ENCODE data around the gene RAB3IP.

The RAB3IP gene

DNA sequence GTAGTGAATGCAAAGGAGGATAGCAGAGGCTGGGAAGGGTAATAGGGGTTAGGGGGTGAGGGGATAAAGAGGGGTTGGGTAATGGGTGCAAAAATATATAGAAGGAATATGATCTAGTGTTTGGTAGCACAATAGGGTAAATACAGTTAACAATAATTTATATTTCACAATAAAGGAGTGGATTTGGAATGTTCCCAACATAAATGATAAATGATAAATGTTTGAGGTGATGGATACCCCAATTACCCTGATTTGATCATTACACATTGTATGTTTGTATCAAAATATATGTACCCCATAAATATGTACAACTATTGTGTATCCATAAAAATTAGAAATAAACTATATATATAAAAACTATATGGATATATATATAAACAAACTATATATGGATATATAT, 85.4 kb downstream of the RAB3IP start:
- no peak overlapping the region for H3K27ac ChIP-seq
- TF ChIP-seq, protein P1, sequence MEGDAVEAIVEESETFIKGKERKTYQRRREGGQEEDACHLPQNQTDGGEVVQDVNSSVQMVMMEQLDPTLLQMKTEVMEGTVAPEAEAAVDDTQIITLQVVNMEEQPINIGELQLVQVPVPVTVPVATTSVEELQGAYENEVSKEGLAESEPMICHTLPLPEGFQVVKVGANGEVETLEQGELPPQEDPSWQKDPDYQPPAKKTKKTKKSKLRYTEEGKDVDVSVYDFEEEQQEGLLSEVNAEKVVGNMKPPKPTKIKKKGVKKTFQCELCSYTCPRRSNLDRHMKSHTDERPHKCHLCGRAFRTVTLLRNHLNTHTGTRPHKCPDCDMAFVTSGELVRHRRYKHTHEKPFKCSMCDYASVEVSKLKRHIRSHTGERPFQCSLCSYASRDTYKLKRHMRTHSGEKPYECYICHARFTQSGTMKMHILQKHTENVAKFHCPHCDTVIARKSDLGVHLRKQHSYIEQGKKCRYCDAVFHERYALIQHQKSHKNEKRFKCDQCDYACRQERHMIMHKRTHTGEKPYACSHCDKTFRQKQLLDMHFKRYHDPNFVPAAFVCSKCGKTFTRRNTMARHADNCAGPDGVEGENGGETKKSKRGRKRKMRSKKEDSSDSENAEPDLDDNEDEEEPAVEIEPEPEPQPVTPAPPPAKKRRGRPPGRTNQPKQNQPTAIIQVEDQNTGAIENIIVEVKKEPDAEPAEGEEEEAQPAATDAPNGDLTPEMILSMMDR (IDR thresholded peaks at IDR 0.05) = no peak
- no peak for TF ChIP-seq ZFX (IDR thresholded peaks at IDR 0.05; ENCODE audit: borderline replicate concordance)

DNA sequence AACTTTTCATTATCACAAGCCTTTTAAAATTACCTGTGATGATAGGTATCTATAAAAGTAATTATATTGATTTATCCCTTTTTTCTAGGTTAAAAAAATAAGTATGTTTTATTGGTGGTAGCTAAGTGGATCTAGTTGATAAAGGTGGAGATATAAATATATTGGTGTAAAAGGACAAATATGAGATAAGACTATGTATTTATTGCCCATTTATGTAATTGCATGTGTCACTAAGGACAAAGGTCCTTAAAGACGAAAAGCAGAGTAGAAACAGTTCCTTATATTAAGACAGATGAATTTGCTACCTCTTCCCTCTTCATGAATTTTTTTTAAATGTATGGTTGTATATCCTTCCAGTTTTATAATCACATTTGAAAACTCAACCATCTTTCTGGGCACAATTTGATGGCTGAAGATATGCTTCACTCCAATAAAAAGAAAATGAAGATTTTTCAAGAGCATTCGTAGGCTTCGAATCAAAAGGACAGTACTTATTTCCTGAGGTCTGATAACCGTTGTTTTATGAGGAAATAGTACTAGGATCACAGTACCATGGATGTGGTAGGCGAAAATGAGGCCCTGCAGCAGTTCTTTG, 86.4 kb downstream of the RAB3IP start, which contains the start of gene MYRFL:
TSS of gene MYRFL (plus strand) at position 262 of the 595 bp plus-strand sequence. CDS start at position 553, 291 bp downstream.
- H3K27ac ChIP-seq = no peak within 1 kb of the TSS
- TF ChIP-seq, protein P1 (IDR thresholded peaks at IDR 0.05) = no peak
- no peak for TF ChIP-seq ZFX (IDR thresholded peaks at IDR 0.05; ENCODE audit: borderline replicate concordance)

DNA sequence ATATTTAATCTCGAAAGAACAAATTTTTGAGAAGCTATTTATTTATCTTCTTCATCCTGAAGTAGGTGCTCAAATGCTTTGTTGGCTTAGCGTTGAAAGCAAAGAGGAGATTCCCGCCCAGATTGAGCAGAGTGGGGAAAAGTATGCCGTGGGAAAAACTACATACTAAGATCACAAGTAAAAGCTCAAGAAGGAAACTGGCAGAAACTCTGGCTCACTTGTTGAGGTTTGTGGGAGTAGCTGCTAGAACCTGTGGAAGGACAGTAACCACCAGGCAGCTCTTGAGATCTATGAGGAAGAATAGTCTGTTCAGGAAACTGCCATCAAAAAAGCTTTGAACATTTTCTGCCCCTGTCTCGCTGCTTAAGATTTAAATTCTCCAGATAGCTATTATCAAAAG, 90.2 kb downstream of the RAB3IP start:
- TF ChIP-seq ZFX (IDR thresholded peaks at IDR 0.05; ENCODE audit: borderline replicate concordance) = no peak
- TF ChIP-seq, protein P1 (IDR thresholded peaks at IDR 0.05) = no peak
- no peak overlapping the region for H3K27ac ChIP-seq

DNA sequence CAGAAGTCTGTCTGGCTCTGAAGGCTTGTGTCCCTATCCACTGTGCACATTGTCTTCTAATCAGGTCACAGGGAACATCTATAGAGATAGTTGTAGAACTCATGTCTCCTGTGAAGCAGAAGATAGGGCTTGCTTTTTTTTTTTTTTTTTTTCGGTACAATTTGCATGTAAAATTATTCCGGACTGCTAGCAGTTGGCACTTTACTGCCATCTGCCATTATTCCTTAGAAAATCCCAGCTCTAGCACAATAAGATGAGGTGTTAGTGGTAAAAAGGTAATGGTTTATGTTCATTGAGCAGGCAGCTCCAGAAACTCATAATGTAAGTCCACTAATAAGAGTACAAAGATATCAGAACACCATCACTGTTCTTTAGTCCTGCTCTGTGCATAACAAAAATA, 95.0 kb downstream of the RAB3IP start:
- no peak overlapping the region for H3K27ac ChIP-seq
- TF ChIP-seq, protein P1 (IDR thresholded peaks at IDR 0.05) = no peak
- TF ChIP-seq ZFX (IDR thresholded peaks at IDR 0.05; ENCODE audit: borderline replicate concordance) = no peak

DNA sequence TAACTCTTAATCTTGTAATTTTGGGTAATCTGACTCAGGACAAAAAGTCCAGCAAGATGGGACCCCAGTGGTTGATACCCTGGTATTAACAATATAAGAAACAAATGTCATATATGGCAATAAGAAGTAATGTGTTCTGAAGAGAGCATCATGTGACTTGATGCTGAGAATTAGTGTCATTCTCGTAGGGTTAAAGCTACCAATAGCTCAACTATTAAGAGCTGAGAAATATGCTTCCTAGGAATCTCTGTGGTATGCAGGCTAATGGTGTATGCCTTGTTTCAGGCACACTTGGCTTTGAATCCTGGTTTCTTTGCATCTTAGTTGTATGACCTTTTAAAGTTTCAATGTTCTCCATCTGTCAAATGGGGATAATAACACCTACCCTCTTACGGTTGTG, 95.5 kb downstream of the RAB3IP start:
- no peak for TF ChIP-seq ZFX (IDR thresholded peaks at IDR 0.05; ENCODE audit: borderline replicate concordance)
- TF ChIP-seq, protein P1 (IDR thresholded peaks at IDR 0.05) = no peak
- H3K27ac ChIP-seq = no peak overlapping the region

DNA sequence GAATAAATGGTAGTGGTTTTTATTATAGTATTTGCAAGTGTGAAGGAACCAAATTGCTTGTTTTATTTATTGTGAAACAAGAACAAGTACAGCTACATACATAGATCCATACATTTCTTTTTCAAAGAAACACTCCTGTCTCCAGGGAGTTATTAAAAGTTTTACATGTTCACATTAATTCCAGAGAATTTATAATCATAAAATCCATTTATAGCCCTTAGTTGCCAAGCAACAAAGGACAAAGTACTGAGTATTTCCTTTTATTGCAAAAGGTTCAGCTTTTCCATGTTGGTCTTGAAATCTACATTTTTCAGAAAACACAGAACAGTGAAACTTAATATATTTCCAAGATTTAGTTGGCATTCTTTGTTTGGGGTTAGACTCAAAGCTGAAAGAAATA, 95.9 kb downstream of the RAB3IP start:
- no peak for TF ChIP-seq ZFX (IDR thresholded peaks at IDR 0.05; ENCODE audit: borderline replicate concordance)
- TF ChIP-seq, protein P1 (IDR thresholded peaks at IDR 0.05) = no peak
- H3K27ac ChIP-seq = no peak overlapping the region

DNA sequence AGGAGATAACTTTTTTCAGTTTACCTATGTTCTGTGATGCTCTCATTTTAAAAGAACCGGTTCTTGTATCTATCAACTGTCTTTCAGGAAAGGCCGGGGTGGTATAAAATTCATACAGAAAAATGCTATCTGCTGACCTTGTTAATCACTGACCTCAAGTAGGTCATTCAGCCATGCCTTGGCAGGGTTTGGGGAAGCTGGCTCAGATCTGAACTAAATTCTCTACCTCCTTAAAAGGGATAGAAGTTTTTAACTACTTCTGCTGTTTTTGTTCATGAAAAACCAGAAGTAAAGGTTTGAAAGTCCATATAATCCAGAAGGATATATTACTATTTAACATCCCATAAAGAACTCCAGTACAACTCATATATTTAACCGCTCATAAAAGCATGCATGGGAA, 96.4 kb downstream of the RAB3IP start:
- TF ChIP-seq, protein P1 (IDR thresholded peaks at IDR 0.05) = no peak
- TF ChIP-seq ZFX (IDR thresholded peaks at IDR 0.05; ENCODE audit: borderline replicate concordance) = no peak
- H3K27ac ChIP-seq = no peak overlapping the region

Data from 22Rv1 (cell line).